Measurements from ENCODE around the gene CLEC10A.

Gene CLEC10A

GRCh38 chr17:7113273-7114071, 33.4 kb upstream of the CLEC10A start:
- no peak for TF ChIP-seq CTCF (IDR thresholded peaks at IDR 0.05; ENCODE audit: borderline replicate concordance, control extremely low read depth, extremely low read depth, insufficient read depth, missing control alignments)
- no peak for DNase-seq (ENCODE audit: low spot score)
- in situ Hi-C loops (cut with MboI; ENCODE audit: low sequenced_read_pairs, unreplicated experiment), result no loop called here

- in situ Hi-C loops (cut with MboI; ENCODE audit: low sequenced_read_pairs, unreplicated experiment), result no loop called here
- TF ChIP-seq CTCF (IDR thresholded peaks at IDR 0.05; ENCODE audit: borderline replicate concordance, control extremely low read depth, extremely low read depth, insufficient read depth, missing control alignments), result no peak
- no peak for DNase-seq (ENCODE audit: low spot score)
Observed at GRCh38 chr17:7112510-7113108, 32.6 kb upstream of the CLEC10A start.

GRCh38 chr17:7111784-7112509, 31.9 kb upstream of the CLEC10A start:
- DNase-seq (ENCODE audit: low spot score), result no peak
- no peak for TF ChIP-seq CTCF (IDR thresholded peaks at IDR 0.05; ENCODE audit: borderline replicate concordance, control extremely low read depth, extremely low read depth, insufficient read depth, missing control alignments)
- in situ Hi-C loops (cut with MboI; ENCODE audit: low sequenced_read_pairs, unreplicated experiment), result no loop called here

- no peak for DNase-seq (ENCODE audit: low spot score)
- no peak for TF ChIP-seq CTCF (IDR thresholded peaks at IDR 0.05; ENCODE audit: borderline replicate concordance, control extremely low read depth, extremely low read depth, insufficient read depth, missing control alignments)
- in situ Hi-C loops (cut with MboI; ENCODE audit: low sequenced_read_pairs, unreplicated experiment), result no loop called here
Observed at GRCh38 chr17:7110617-7111306, 30.7 kb upstream of the CLEC10A start.

GRCh38 chr17:7109461-7110322, 29.6 kb upstream of the CLEC10A start:
- no peak for TF ChIP-seq CTCF (IDR thresholded peaks at IDR 0.05; ENCODE audit: borderline replicate concordance, control extremely low read depth, extremely low read depth, insufficient read depth, missing control alignments)

More at GRCh38 chr17:7109461-7110322, 29.6 kb upstream of the CLEC10A start:
- peak; percentile 41 for DNase-seq (ENCODE audit: low spot score)
- in situ Hi-C loops (cut with MboI; ENCODE audit: low sequenced_read_pairs, unreplicated experiment), result no loop called here
